ENCODE results near the gene AGBL5. TPM values are rescaled to one million over a fixed set of nuclear protein-coding genes. Genes with fewer than 3 reads are reported as not detected.
A peak's percentile ranks its signal among the peaks of the same experiment; 100 is the strongest.

The AGBL5 gene
- total RNA-seq, 1 experiment from 2014 or later, result 55.4 TPM

GRCh38 chr2:27087823-27088410 lies 36.4 kb downstream of the AGBL5 start:
- Histone ChIP-seq H3K18ac (ENCODE audit: insufficient read length, low read depth, low read length) (no peak overlapping the region), H3K9ac (ENCODE audit: extremely low read depth, insufficient read length, low read length) (no peak overlapping the region), H3K4ac (ENCODE audit: low read depth, low read length) (no peak overlapping the region), H2BK120ac (ENCODE audit: low read depth, low read length, poor library complexity, severe bottlenecking) (no peak overlapping the region), H2BK5ac (ENCODE audit: insufficient read length, low read length) (no peak overlapping the region), H4K91ac (ENCODE audit: insufficient read length, low read depth, low read length) (no peak overlapping the region), H3K14ac (ENCODE audit: insufficient read depth, low read length) (no peak overlapping the region), H2AFZ (ENCODE audit: low read length) (no peak overlapping the region), H3K4me2 (ENCODE audit: insufficient read depth, insufficient read length, low read length) (peak overlapping the region; percentile 86), H2BK12ac (ENCODE audit: insufficient read length, low read depth, low read length) (no peak overlapping the region), H3K9me3 (ENCODE audit: control insufficient read depth, low read depth, low read length) (no peaks in the 10 kb centered on the region), H3K79me1 (ENCODE audit: insufficient read depth, low read depth, low read length, poor library complexity, severe bottlenecking) (no peaks in the 10 kb centered on the region), H2BK15ac (ENCODE audit: low read depth, low read length) (no peak overlapping the region), H3K4me1 (ENCODE audit: insufficient read depth, low read length) (no peaks in the 10 kb centered on the region), H3K23me2 (ENCODE audit: insufficient read length, low read depth, low read length, poor library complexity, severe bottlenecking) (peaks cover 13% of the 10 kb centered on the region), H2AK5ac (ENCODE audit: insufficient read length, low read length) (no peak overlapping the region), H3K23ac (ENCODE audit: insufficient read length, low read depth, low read length) (no peak overlapping the region), H3T11ph (ENCODE audit: low read length) (no peak overlapping the region), H4K8ac (replicated peaks; ENCODE audit: insufficient read length, low read depth, low read length) (no peak overlapping the region), H4K20me1 (ENCODE audit: control insufficient read depth, insufficient read depth, insufficient read length) (no peaks in the 10 kb centered on the region), H3K56ac (ENCODE audit: insufficient read length, low read depth, low read length) (no peak overlapping the region), H3K79me2 (ENCODE audit: insufficient read depth, low read length) (no peaks in the 10 kb centered on the region), H3K27ac (ENCODE audit: insufficient read length, low read depth, low read length) (no peak overlapping the region), H2BK20ac (ENCODE audit: low read depth, low read length, poor library complexity, severe bottlenecking) (no peak overlapping the region), H4K5ac (ENCODE audit: insufficient read length, low read depth, low read length) (no peak overlapping the region), H3K27me3 (ENCODE audit: insufficient read depth, low read length) (no peaks in the 10 kb centered on the region)
- Mint-ChIP-seq H3K4me3 (peak overlapping the region; percentile 75 to 87), H3K9me3 (no peaks in the 10 kb centered on the region), H3K36me3 (ENCODE audit: insufficient read depth in 1 of 3, low read depth in 3 of 3) (no peaks in the 10 kb centered on the region; a peak in 1 of 7 replicates), H3K27ac (no peak overlapping the region), H3K27me3 (ENCODE audit: low read depth) (peaks cover 20% of the 10 kb centered on the region), H3K4me1 (peaks cover 15 to 25% of the 10 kb centered on the region in 2 experiments)
- no peak for DNase-seq
- no CpG with 5 or more reads among the region's 5 CpGs for WGBS (ENCODE audit: extremely low coverage, insufficient read length, low lambda C conversion rate)
- TF ChIP-seq CTCF (conservative IDR thresholded peaks at IDR 0.05), result no peak
